Measurements from ENCODE around the gene ALOX5AP.
A peak's percentile ranks its signal among the peaks of the same experiment; 100 is the strongest.

The ALOX5AP gene

DNA sequence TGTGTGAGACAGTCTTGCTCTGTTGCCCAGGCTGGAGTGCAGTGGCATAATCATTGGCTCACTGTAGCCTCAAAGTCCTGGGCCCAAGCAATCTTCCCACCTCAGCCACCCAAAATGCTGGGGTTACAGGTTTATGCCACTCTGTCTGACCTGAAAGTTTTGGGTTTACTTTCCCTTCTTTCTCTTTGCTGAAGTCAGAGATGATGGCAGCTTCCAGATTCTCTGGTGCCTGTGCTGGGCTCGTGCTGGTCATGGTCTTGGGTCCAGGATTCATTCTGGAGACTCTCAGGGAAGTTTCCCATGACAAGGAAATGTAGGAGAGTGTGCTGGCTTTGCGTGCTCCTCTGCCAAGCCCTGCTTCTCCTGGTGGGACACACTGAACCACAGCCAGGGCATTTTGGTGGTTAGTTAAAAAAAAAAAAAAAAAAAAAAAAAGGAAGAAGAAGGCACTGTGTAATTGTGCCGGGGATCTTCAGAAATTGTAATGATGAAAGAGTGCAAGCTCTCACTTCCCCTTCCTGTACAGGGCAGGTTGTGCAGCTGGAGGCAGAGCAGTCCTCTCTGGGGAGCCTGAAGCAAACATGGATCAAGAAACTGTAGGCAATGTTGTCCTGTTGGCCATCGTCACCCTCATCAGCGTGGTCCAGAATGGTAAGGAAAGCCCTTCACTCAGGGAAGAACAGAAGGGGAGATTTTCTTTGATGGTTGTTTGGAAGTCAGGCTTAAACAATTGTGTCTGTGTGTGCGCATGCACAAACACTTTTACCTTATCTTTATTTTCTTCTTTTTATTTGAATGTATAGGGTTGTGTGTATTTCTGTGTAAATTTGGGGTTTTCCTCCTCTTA, at the start of gene ALOX5AP:
Gene ALOX5AP, plus strand, starts transcription at position 519 of the 847 bp plus-strand sequence. Its CDS starts 63 bp downstream, at position 582.
- DNase-seq: no peak

DNA sequence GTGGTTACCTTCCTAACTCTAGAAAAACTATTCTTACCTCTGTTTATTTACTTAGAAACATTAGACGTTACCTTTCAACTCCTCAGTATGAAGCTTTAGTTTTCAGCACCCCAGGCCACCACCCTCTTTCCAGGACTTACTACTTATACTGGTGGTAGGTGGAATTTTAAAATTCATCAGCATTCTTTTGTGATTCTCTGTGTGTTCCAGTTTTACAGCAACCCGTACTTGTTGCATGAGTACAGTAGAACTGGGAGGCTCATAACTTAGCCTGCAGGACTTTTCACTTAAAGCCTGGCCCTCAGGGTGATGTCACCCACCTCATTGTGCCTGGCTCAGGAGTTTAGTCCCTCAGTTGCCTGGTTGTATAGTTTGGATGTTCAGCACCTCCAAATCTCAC, 49.4 kb upstream of the ALOX5AP start:
- no peak for DNase-seq

DNA sequence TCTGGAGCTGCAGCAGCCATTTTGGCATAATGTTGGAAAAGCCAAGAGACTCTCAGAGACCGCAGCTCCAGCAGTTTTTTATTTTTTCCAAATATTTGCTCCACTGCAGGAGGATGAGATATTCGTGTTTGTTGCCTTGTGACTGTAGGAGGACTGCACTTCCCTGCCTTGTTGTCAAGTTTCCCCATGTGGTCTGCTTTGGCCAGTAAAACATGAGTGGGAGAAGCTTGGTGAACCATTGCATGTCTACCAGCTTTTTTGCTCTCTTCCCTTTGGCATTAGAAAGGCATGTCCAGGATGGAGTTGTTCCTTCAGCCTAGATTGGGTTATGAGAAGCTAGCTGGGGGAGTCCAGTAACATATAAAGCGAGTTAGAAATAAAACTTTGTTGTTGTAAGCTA, 47.7 kb upstream of the ALOX5AP start:
- no peak for DNase-seq

DNA sequence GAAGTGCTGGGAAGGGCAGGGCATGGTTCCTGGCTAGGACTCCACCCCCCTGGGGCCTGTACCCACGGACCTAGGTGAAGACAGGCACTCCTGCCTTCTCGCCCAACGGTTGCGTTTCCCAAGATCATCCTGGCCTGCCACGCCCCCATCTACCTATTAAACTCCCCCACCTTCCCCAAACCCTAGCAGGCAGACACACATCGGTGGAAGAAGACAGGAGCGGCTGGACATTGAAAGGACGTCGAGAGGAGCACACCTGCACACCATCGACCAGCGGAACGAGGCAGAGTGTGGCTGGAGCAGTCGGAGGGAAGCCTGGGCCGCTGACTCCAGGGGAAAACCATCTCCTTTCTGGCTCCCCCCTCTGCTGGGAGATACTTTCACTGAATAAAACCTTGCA, 45.6 kb upstream of the ALOX5AP start:
- no peak for DNase-seq

DNA sequence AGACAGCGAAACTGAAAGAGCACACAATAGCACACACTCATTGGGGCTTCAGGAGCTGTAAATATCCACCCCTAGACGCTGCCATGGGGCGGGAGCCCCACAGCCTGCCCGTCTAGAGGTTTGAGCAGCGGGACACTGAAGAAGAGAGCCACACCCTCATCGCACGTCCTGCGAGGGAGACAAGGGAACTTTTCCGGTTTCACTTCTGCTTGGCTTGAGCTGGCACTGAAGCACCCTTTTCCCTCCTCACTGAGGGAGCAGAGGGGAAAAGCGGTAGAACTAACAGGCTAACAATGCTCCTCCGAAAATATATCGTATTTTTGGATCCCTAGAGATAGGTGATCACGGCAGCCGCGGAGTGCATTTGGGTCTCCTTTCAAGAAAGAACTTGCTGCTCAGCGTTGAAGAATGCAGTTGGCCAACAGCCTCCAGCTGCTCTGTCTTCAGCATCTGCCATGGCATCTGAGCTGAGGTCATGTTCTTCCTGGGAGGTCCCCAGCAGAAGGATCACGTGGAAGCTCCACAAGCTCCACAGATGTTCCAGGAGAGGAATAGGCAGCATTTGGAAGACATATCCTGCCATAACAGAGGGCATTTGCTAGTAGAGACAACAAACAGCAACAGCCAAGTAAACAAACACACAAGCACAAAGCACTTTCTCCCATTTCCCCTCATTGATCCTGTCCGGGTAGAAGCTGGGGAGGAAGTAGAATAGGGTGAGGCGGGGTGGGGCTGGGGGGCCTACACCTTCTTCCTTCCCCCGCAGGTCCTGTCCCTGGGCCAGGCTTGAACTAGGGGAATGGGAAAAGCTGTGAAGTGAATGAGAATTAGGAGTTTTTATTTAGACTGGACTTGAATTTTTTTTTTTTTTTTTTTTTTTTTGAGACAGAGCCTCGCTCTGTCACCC, 44.8 kb upstream of the ALOX5AP start:
- DNase-seq: peak; percentile 90

DNA sequence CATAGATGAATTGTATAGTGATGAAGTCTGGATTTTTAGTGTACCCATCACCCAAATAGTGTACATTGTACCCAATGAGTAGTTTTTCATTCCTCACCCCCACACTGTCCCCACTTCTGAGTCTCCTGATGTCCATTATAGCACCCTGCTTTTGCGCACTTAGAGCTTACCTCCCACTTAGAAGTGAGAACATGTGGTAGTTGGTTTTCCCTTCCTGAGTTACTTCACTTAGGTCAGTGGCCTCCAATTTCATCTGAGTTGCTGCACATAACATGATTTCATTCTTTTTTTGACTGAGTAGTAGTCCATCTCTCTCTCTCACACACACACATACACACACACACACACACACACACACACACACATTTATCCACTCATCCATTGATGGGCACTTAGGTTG, 43.2 kb upstream of the ALOX5AP start:
- DNase-seq: no peak

DNA sequence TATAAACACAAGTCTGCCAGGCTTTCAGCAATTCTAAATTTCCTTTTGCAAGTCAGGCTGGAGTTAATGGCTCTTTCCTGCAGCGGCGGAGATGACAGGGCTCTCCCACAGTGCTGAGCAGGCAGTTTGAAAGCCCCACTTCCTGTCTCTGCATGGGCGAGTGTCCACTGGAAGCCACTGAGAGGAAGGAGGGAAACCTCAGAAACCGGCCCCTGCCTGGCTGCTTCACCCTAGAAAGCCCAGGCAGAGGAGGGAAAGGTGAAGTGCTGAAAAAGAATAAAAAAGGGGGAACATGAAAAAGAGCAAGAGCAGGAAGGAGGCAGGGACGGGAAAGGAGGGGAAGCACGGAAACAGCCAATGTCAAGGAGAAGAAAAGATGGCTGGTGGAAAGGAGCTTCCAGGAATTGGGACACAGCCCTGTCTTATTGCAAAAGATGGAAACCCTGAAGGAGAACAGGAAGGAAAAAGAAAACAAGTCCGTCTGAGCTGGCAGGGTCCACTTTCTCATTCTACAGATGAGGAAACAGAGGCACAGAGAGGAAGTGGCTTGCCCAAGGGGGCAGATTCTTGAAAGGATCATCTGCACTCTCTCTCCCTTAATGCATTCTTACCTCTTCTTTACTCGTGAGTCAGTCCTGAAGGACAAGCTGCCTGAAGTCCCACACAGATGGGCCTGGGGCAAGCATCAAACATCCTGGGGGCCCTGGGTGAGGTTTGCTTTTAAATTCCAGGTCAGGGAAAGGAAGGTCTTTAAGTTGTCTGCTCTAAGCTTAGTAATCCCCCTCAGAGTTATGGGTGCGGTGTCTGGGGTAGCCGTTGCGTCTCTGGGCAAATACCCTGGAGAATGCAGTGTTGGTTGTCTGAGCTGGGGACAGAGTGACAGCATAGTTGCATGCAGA, 38.8 kb upstream of the ALOX5AP start:
- DNase-seq: no peak

DNA sequence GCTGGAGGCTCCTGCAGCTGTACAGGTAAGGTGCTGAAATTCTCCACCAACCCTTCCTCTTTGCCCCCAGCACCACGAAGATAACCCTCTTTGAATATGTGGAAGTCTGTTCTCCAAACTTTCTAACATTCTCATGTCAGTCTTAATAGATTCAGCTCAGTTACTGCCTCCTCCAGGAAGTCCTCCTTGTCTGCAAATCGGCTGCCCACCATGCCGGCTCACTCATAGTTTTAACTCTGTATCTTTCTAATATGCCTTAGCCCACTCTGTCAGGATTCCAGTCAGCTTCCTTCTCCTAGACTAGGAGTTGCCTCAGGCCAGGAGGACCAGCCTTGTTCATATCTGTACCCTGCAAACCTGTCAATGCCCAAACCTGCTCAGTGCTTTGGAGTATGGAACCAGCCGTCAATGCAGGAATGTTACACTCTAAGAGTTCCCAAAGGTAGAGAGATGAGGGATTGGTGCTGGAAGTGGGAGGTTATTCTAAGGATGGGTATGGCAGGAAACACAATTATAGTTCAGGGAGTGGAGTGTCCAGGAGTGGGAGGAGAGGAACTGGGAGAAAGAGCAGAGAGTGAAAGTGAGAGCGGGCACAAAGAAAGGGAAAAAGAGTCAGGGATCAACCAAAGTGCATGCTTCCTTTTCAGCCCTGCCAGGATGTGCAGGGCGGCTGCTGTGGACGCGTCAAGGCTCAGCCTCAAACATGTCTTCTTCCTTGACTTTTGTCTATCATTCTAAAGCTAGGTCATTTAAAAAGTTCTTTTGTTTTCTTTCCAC, 38.0 kb upstream of the ALOX5AP start:
- no peak for DNase-seq

DNA sequence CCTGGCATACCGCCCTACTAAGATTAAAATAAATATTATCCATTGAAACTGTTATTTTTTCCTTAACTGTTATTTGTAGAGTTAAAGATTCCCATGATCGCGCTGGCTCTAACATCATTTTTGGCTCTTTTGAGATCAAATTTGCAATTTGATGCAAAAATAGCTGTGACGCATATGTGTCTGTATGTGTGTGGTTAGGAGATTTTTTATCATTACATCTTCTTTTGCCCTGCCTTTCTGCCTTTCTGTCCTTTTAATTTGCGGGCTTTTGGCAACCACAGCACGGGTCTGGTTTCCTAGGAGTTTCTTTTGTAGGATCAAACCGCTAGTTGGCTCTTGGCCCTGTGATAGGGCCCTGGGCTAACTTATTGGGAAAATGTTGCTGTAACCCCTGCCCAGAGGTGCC, 37.3 kb upstream of the ALOX5AP start:
- DNase-seq: no peak

DNA sequence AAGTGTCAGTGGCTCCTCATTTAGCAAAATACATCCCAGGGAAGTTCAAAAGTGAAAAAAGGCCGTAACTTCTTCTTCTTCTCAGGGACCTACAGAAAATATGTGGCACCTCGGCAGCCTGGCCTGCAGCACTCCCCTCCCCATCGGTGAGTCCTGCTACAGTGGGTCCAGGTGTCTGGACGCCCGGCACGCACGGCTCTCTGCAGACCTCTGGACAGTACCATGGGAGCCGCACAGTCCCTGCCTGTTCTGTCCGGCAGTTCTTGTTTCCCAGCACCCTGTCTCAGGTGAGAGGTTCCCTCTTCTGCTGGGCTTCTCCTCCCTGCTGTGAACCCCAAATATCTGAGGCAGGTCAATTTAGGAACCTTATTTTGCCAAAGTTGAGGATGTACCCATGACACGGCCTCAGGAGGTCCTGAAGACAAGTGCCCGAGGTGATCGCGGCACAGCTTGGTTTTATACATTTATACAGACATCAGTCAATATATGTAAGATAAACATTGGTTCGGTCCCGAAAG, 36.8 kb upstream of the ALOX5AP start:
- DNase-seq: no peak

DNA sequence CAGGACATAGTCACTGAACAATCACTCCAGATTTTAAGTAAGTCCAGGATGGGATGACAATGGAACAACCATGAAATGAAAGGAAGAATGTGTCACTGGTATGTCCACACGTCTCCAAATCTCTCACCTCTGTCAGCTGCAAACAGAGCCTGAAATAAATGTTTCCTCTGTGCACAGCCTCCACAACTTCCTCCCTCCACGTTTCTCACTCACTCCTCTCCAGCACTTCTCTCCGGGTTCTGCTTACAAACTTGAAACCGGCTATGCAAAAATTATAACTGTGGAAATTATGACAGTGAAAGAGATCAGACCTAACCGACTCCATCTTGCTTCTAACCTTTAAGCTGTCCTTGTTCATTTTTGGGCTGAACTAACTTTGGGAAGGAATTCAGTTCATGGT, 35.0 kb upstream of the ALOX5AP start:
- no peak for DNase-seq

DNA sequence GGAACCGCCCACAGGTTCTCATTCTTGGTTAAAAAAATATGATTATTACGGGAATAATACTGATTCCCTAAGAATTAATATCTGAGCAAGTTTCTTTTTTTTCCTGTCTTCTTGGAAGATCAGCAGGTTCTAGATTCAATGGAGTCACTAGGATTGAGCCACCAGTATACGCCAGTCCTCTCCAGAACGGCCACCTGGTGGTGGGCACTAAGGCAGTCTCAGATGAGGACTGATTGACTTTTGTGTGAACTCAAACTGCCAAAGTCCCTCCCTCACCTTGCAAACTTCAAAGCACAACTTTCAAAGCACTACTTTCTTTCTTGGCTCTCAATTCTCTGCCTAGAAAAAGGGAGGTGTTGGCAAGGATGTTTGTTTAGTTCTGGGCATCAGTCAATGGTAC, 33.3 kb upstream of the ALOX5AP start:
- DNase-seq: no peak

DNA sequence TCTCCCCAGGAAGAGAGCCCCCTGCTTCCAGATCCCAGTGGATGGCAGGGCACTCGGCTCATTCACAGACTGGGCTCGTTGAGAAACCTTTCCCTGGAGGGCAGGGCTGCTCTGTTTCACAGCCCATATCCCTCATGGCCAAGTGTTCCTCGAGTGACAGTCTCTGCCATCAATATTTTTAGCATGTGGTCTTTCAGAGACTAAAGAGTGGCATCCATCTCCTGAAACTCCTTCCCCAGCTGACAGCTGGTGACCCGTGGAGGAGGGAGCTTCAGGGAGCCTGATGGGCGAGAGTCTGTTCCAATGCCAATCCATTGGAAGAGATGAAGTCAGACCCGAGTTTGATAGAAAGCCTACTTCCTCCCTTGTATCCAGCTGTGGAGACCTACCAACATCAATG, 30.7 kb upstream of the ALOX5AP start:
- no peak for DNase-seq

DNA sequence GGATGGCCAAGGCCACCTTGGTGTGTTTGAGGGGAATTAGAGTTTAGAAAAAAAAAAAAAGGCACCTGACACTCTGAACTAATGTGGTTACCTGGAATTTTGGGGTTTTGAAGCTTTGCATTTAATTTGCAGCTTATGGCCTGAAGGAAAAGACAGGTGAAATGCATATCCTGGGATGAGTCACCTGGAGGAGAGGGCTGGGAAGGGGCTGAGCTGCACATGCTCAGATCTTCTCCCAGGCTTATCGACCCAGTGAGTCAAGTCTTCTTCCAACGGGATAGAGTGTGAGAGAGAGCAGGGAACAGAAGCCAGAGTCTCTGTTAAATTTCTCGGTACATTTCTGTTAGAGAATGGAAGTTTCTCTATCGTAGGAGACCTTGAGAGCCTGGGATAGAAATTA, 29.7 kb upstream of the ALOX5AP start:
- DNase-seq: peak; percentile 63

DNA sequence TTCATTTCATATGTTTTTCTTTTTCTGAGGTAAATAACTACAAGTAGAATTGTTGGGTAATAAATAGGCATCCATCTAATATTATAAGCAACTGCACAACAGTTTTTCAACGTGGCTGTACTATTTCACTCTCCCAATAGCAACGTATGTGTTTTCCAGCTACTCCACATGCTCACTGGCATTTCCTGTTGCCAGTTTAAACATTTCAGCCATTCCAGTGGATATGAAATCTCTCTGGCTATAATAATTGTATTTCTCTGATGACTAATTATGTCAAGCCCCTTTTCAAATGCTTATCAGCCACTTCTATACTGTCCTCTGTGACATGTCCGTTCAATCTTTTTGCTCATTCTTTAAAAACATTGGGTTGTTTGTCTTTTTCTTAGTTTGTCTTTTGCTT, 26.8 kb upstream of the ALOX5AP start:
- DNase-seq: no peak

DNA sequence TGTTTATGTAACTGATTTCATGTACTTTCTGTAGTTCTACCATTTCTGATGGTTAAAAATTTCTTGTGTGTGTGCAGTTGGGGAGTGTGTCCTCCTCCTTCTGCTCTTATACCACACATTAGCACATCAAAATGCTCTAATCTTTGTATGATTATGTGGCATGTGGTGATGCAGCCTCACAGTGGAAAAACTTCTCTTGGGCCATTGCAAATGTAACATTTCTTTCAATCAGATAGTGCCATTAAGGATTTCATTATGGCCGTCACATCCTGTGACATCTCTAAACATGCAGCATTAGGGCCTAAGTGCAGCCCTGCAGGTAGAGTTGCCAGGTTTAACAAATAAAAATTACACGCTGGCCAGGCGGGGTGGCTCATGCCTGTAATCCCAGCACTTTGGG, 24.9 kb upstream of the ALOX5AP start:
- no peak for DNase-seq

DNA sequence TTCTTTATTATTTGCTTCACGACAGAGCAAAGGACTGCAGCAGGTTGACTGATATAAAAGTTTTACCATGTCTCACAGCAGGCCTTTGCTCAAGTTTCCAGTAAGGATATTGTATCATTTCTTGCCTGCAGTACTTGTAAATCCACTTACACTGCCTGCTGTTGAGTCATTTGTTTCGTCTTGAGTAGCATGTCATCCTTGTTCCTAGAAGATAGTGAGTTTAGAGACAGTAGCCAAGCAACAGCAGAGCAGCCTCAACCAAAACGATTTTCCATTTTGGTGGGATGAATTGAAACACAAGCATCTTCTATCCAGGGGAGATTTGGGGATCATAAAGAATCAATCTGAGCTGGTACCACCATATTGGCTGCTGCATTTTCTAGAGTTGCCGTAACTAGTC, 24.0 kb upstream of the ALOX5AP start:
- no peak for DNase-seq

DNA sequence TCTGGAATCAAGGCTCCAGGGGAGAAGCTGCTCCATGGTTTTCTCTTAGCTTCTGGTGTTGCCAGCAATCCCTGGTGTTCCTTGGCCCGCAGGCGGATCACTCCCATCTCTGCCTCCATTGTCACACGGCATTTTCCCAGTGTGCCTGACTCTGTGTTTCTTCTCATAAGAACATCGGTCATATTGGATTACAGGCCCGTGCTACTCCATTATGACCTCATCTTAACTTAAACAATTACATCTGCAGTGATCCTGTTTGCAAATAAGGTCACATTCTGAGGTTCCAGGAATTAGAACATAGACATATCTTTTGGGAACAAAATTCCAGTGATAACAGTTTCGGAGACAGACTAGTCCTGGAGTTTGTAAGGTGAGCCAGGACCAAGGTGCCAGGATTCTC, 23.5 kb upstream of the ALOX5AP start:
- no peak for DNase-seq

DNA sequence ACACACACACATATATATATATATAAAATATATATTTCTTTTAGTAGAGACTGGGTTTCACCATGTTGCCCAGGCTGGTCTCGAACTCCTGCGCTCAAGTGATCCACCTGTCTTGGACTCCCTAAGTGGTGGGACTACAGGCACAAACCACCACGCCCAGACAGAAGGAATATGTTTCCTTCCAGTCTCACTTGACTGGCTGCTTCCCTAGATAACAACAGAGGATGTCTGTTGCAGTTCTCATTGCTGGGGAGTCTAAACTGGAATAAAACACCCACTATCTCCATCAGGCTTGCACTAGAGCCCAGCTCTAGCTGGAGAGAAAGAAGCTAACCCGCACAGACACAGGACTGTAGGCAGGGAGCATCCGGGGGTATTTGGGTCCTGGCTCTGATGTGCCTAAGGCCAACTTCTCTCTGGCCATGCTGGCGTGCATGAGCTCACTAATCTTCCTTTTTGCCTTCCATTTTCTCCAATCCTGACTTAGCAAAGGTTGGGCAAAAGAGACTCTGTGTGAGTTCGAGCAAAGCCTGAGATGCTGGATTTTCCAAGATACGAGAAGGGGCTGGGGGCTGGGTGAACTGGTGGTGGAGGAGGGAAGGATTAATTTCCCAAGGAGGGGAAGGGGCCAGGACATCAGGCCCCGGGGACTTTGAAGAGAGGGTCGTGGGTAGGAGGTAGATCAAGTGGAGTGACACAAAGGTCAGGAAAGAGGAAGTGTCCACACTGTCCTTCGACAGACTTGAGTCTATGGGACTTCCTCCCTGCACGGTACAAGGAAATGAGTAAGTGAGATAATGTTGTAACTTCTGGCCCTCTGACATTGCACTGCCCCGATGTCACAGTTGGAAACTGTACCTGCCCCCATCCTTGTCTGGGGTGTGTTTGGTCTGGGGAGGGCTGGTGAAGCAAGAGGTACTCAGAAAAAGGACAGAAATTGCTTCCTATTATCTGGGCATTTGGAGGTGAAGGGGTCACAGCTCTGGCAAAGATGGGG, 22.5 kb upstream of the ALOX5AP start:
- no peak for DNase-seq

DNA sequence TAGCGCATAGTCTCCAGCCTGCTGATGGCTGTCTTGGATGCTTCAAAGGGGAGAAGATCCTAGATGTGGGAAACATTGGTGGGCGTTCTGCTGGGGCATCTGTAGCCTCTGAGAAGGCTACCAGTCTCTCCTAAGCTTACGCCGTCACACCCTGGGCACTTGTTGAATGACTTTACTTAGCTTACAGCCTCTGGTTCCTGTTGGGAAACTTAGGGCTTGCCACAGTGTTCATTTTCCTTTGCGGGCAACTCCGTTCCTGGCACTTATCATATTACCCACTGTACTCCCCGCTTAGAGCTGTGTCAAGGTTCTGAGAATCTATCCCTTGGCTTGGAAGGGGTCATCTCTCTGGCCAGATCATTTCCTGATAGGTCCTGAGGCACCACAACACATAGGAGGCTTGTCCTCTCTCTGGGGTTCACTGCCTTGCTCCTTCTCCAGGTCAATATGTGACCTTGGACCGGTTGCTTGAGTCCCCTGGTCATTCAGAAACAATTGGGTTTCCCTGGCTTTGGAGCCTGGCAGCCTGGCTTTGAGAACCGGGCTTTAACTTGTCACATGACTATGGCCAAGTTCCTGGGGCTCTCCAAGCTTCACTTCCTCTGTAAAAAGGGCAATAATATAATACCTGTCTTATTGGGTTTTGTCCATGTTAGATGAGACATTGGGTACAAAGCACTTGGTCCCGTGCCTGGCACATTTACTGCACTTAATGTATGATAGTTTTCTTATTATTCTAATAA, 20.5 kb upstream of the ALOX5AP start:
- no peak for DNase-seq

Measured in DMS53 (cell line).